ENCODE results near the gene TMEM163. TPM values are rescaled to one million over a fixed set of nuclear protein-coding genes. Genes with fewer than 3 reads are reported as not detected.

TMEM163 gene
- total and polyA plus RNA-seq, 2 of the 13 experiments (the other 11 are each of a cell fraction or from before 2014, with no cell fraction given) = 0.05 TPM; not detected in 1

- WGBS (ENCODE audit: low lambda C conversion rate) = 0% methylated on average over 1 of the region's 1 CpG
- CTCF ChIA-PET (ENCODE audit: low intra/inter-chr PET ratio, low total read pairs) = no interaction called here
- Histone ChIP-seq H3K27me3 (ENCODE audit: control insufficient read depth in 1 of 2, insufficient read depth in 2 of 2, low read length in 2 of 2) (peaks cover 2 to 20% of the 10 kb centered on the region in 2 experiments; a peak in 2 of 5 replicates), H3K9ac (ENCODE audit: insufficient read depth, low read depth, low read length) (no peak overlapping the region), H3K4me2 (ENCODE audit: low read depth, low read length) (no peak overlapping the region), H3K36me3 (replicated peaks in 1 of 2; ENCODE audit: control insufficient read depth in 1 of 2, insufficient read depth in 2 of 2, low read length in 2 of 2) (no peaks in the 10 kb centered on the region), H3K9me3 (ENCODE audit: low read length) (no peaks in the 10 kb centered on the region), H2AFZ (ENCODE audit: low read length) (no peak overlapping the region), H3K27ac (ENCODE audit: extremely low read length, insufficient read depth, low read length) (no peak overlapping the region), H3K79me2 (ENCODE audit: insufficient read depth, low read length) (no peaks in the 10 kb centered on the region), H3K4me1 (ENCODE audit: insufficient read depth, low read length) (no peaks in the 10 kb centered on the region), H4K20me1 (ENCODE audit: insufficient read depth, low read length) (no peaks in the 10 kb centered on the region), H3K4me3 (replicated peaks in 1 of 3; ENCODE audit: insufficient read depth in 1 of 3, low read depth in 2 of 3, low read length in 3 of 3) (no peak overlapping the region)
- ATAC-seq = no peak
- intact Hi-C loops (cut with micrococcal nuclease; ENCODE audit: unreplicated experiment) (no loop called here), in situ Hi-C loops (cut with HindIII; ENCODE audit: extremely low pct_ligation_motif_present, low pct_unique_long_range_greater_than_20kb) (no loop called here)
- DNase-seq (ENCODE audit: low spot score) = no peak
- FAIRE-seq = no peak
- POLR2A ChIA-PET = no interaction called here
- no TSS peak for BruUV-seq (replicated peaks)
- no peak for TF ChIP-seq HMG20A (CRISPR knock-in tag; IDR thresholded peaks at IDR 0.05; ENCODE audit: borderline replicate concordance)
- TF ChIP-seq SKI (IDR thresholded peaks at IDR 0.05; ENCODE audit: partially characterized antibody) = no peak
- no peak for TF ChIP-seq BCLAF1 (IDR thresholded peaks at IDR 0.05)
- TF ChIP-seq SIN3A (IDR thresholded peaks at IDR 0.05; ENCODE audit: borderline replicate concordance, low read depth, low read length) = no peak
- TF ChIP-seq ZNF788 (CRISPR knock-in tag; IDR thresholded peaks at IDR 0.05; ENCODE audit: borderline replicate concordance) = no peak
- TF ChIP-seq KDM5B (CRISPR knock-in tag; IDR thresholded peaks at IDR 0.05; ENCODE audit: borderline replicate concordance) = no peak
- no peak for TF ChIP-seq RARA (CRISPR knock-in tag; IDR thresholded peaks at IDR 0.05)
- TF ChIP-seq ATF7 (IDR thresholded peaks at IDR 0.05) = no peak
- no peak for TF ChIP-seq ATF7 (CRISPR knock-in tag; IDR thresholded peaks at IDR 0.05)
- no peak for TF ChIP-seq KIAA2018 (CRISPR knock-in tag; IDR thresholded peaks at IDR 0.05; ENCODE audit: borderline replicate concordance)
- TF ChIP-seq ZC3H13 (CRISPR knock-in tag; IDR thresholded peaks at IDR 0.05) = no peak
- no peak for TF ChIP-seq LCORL (IDR thresholded peaks at IDR 0.05)
- no peak for TF ChIP-seq LCORL (CRISPR knock-in tag; IDR thresholded peaks at IDR 0.05)
- TF ChIP-seq U2AF1 (optimal IDR thresholded peaks at IDR 0.05; ENCODE audit: low read depth, low read length) = no peak
- no peak for TF ChIP-seq ZNF784 (CRISPR knock-in tag; IDR thresholded peaks at IDR 0.05; ENCODE audit: borderline replicate concordance)
These were observed 82.1 kb downstream of the TMEM163 start for GRCh38 chr2:134636714-134637113.

Data from HepG2 (cell line).